GM23248 (cell line): ENCODE results near the gene OLFM1. TPM values are rescaled to one million over a fixed set of nuclear protein-coding genes. Genes with fewer than 3 reads are reported as not detected.

Source experiments
- DNase-seq: peaks from one replicate; pipeline ENCODE4 v3.0.0-alpha.2; 2015
- H2AFZ ChIP-seq: fragments of 200-600 bp; sonication (generic); 2 replicates; pipeline ENCODE4 v1.6.1; 2016; ENCODE audit warnings: antibody characterized with exemption
- H3F3A ChIP-seq: fragments of 200-600 bp; sonication (generic); 2 replicates; pipeline ENCODE4 v1.6.1; 2016; ENCODE audit warnings: mild to moderate bottlenecking, antibody characterized with exemption, mixed run types; ENCODE audit not compliant: insufficient read depth
- H3K27ac ChIP-seq: fragments of 200-600 bp; sonication (generic); 2 replicates; pipeline ENCODE4 v1.5.1; 2016; ENCODE audit warnings: mild to moderate bottlenecking
- H3K27me3 ChIP-seq: fragments of 200-600 bp; sonication (generic); replicated peaks from 2 replicates; pipeline ENCODE4 v1.6.1; 2016; ENCODE audit warnings: mild to moderate bottlenecking; ENCODE audit not compliant: insufficient read depth
- H3K36me3 ChIP-seq: fragments of 200-600 bp; sonication (generic); 2 replicates; pipeline ENCODE4 v1.6.1; 2016; ENCODE audit warnings: low read depth, mild to moderate bottlenecking
- H3K4me1 ChIP-seq: fragments of 200-600 bp; sonication (generic); 2 replicates; pipeline ENCODE4 v1.6.1; 2016; ENCODE audit warnings: mild to moderate bottlenecking; ENCODE audit not compliant: insufficient read depth
- H3K4me2 ChIP-seq: fragments of 200-600 bp; sonication (generic); one replicate; pipeline ENCODE4 v1.6.1; 2016; ENCODE audit warnings: mild to moderate bottlenecking; ENCODE audit not compliant: unreplicated experiment
- H3K4me3 ChIP-seq: fragments of 200-600 bp; sonication (generic); 2 replicates; pipeline ENCODE4 v1.5.1; 2016; ENCODE audit warnings: mild to moderate bottlenecking
- H3K79me2 ChIP-seq: fragments of 200-600 bp; sonication (generic); 2 replicates; pipeline ENCODE4 v1.6.1; 2016; ENCODE audit warnings: mild to moderate bottlenecking; ENCODE audit not compliant: insufficient read depth
- H3K9ac ChIP-seq: fragments of 200-600 bp; sonication (generic); 2 replicates; pipeline ENCODE4 v1.6.1; 2016; ENCODE audit warnings: mild to moderate bottlenecking
- H3K9me2 ChIP-seq: fragments of 200-600 bp; sonication (generic); 2 replicates; pipeline ENCODE4 v1.6.1; 2016; ENCODE audit warnings: mixed run types, mild to moderate bottlenecking, moderate library complexity; ENCODE audit not compliant: insufficient read depth
- H3K9me3 ChIP-seq: fragments of 200-600 bp; sonication (generic); one replicate; pipeline ENCODE4 v1.6.1; 2017; ENCODE audit warnings: low read depth
- H4K20me1 ChIP-seq: fragments of 200-600 bp; sonication (generic); 2 replicates; pipeline ENCODE4 v1.6.0; 2016; ENCODE audit not compliant: insufficient read depth
- EZH2 ChIP-seq: fragments of 200-600 bp; sonication (generic); IDR thresholded peaks from 2 replicates; pipeline ENCODE4 v1.6.1; 2018; ENCODE audit warnings: antibody characterized with exemption, mild to moderate bottlenecking; ENCODE audit not compliant: insufficient read depth, poor library complexity, severe bottlenecking
- EZH2phosphoT487 ChIP-seq: fragments of 200-600 bp; sonication (generic); IDR thresholded peaks from 2 replicates; pipeline ENCODE4 v1.6.1; 2018; ENCODE audit warnings: antibody characterized with exemption, moderate library complexity, mild to moderate bottlenecking, low read depth; ENCODE audit not compliant: insufficient read depth
- WGBS, 2 experiments: methylation state at CpG; one replicate each; pipeline ENCODE4 v1.1.6; 2015 to 2017; ENCODE audit warnings: low lambda C conversion rate in 2 of 2, low coverage in 1 of 2; ENCODE audit errors: missing lambda C conversion rate in 2 of 2; 5-methylcytosine and 5-hydroxymethylcytosine counted together
- in situ Hi-C: fragments of 300-500 bp; cut with MboI; formaldehyde crosslinking; loops from 2 replicates; pipeline ENCODE4 v1.15.0; 2020
- polyA plus RNA-seq: library from polyadenylated mRNA; unstranded; fragments of >200 nt; fragmentation: Nextera tagmentation; extraction: Ambion mirVana; gene quantifications from 2 replicates; pipeline ENCODE4 v1.2.1, GENCODE V29; 2016
- total RNA-seq: library from RNA; depleted of rRNA; stranded (reverse); fragments of >200 nt; shearing (Covaris generic); gene quantifications from 2 replicates; pipeline ENCODE4 v1.2.3, GENCODE V29; 2014

OLFM1 gene
- total and polyA plus RNA-seq, 2 experiments from 2014 or later: 17.0 to 31.4 TPM

- DNase-seq: no peak
- Histone ChIP-seq H3K4me2 (peak overlapping the region; percentile 77), H3K9me3 (no peaks in the 10 kb centered on the region), H3K4me3 (peak overlapping the region; percentile 71), H3K9ac (peak overlapping the region; percentile 35; the same call in 1 of the 2 replicates), H3F3A (no peaks in the 10 kb centered on the region), H3K4me1 (no peaks in the 10 kb centered on the region), H3K79me2 (no peaks in the 10 kb centered on the region), H3K27ac (no peak overlapping the region), H3K9me2 (no peaks in the 10 kb centered on the region), H4K20me1 (no peaks in the 10 kb centered on the region), H3K36me3 (no peaks in the 10 kb centered on the region), H2AFZ (peak overlapping the region; percentile 68), H3K27me3 (no peaks in the 10 kb centered on the region)
- 43 to 47% methylated on average over 16 to 19 of the region's 19 CpGs for WGBS, 2 experiments
- no peak for TF ChIP-seq EZH2
- in situ Hi-C loops: no loop called here
Measured at GRCh38 chr9:135074354-135075233, 12.9 kb upstream of the OLFM1 start.

- H3K4me1 ChIP-seq: no peaks in the 10 kb centered on the region
- H3K4me3 ChIP-seq: peak overlapping the region; percentile 71
- H3F3A ChIP-seq: no peaks in the 10 kb centered on the region
- 0 to 4% methylated on average over 41 to 71 of the region's 90 CpGs for WGBS, 2 experiments
- no peak overlapping the region for H3K27ac ChIP-seq
- no peaks in the 10 kb centered on the region for H3K27me3 ChIP-seq
- no peaks in the 10 kb centered on the region for H3K36me3 ChIP-seq
- peak overlapping the region; percentile 77 for H3K4me2 ChIP-seq
- peak overlapping the region; percentile 68 for H2AFZ ChIP-seq
- H3K79me2 ChIP-seq: no peaks in the 10 kb centered on the region
- H3K9ac ChIP-seq: peak overlapping the region; percentile 35
- in situ Hi-C loops: no loop called here
- no peak for TF ChIP-seq EZH2phosphoT487
- TF ChIP-seq EZH2: no peak
- no peaks in the 10 kb centered on the region for H3K9me3 ChIP-seq
- H3K9me2 ChIP-seq: no peaks in the 10 kb centered on the region
- H4K20me1 ChIP-seq: no peaks in the 10 kb centered on the region
- DNase-seq: peak; percentile 80
Measured at GRCh38 chr9:135075234-135076142, 12.0 kb upstream of the OLFM1 start.

GRCh38 chr9:135076143-135076875 is 11.2 kb upstream of the OLFM1 start:
- in situ Hi-C loops: no loop called here
- Histone ChIP-seq H4K20me1 (no peaks in the 10 kb centered on the region), H3K4me2 (peak overlapping the region; percentile 77), H3K79me2 (no peaks in the 10 kb centered on the region), H2AFZ (no peak overlapping the region), H3K27ac (no peak overlapping the region), H3K4me3 (peak overlapping the region; percentile 71), H3K9ac (no peak overlapping the region), H3K4me1 (no peaks in the 10 kb centered on the region), H3K9me2 (no peaks in the 10 kb centered on the region), H3F3A (no peaks in the 10 kb centered on the region), H3K9me3 (no peaks in the 10 kb centered on the region), H3K36me3 (no peaks in the 10 kb centered on the region), H3K27me3 (no peaks in the 10 kb centered on the region)
- no peak for DNase-seq
- 7 to 10% methylated on average over 19 of the region's 19 CpGs for WGBS, 2 experiments
- TF ChIP-seq EZH2phosphoT487: no peak
- TF ChIP-seq EZH2: no peak

GRCh38 chr9:135076876-135077430 is 10.5 kb upstream of the OLFM1 start:
- Histone ChIP-seq H3K9ac (no peak overlapping the region), H4K20me1 (no peaks in the 10 kb centered on the region), H3K4me3 (no peak overlapping the region), H3K36me3 (no peaks in the 10 kb centered on the region), H3K4me2 (no peak overlapping the region), H3K27ac (no peak overlapping the region), H3K79me2 (no peaks in the 10 kb centered on the region), H3K9me3 (no peaks in the 10 kb centered on the region), H2AFZ (no peak overlapping the region), H3K4me1 (no peaks in the 10 kb centered on the region), H3K9me2 (no peaks in the 10 kb centered on the region), H3F3A (no peaks in the 10 kb centered on the region), H3K27me3 (no peaks in the 10 kb centered on the region)
- DNase-seq: no peak
- WGBS, 2 experiments: 67 to 72% methylated on average over 6 of the region's 6 CpGs
- in situ Hi-C loops: no loop called here
- no peak for TF ChIP-seq EZH2phosphoT487
- no peak for TF ChIP-seq EZH2
